ENCODE measurements around the gene BAZ2B.

Gene BAZ2B

GRCh38 chr2:159281002-159281401 lies 335.3 kb downstream of the BAZ2B start:
- TF ChIP-seq CTCF (conservative IDR thresholded peaks at IDR 0.05; ENCODE audit: low read length), result no peak
- DNase-seq (ENCODE audit: low read depth), result no peak

GRCh38 chr2:159279700-159280099 lies 336.6 kb downstream of the BAZ2B start:
- H3K4me3 ChIP-seq (ENCODE audit: low read length), result no peak overlapping the region
- TF ChIP-seq CTCF (conservative IDR thresholded peaks at IDR 0.05; ENCODE audit: low read length), result no peak
- DNase-seq (ENCODE audit: low read depth), result no peak

More at GRCh38 chr2:159281002-159281401, 335.3 kb downstream of the BAZ2B start:
- no peak overlapping the region for H3K4me3 ChIP-seq (ENCODE audit: low read length)

- no peak for TF ChIP-seq CTCF (conservative IDR thresholded peaks at IDR 0.05; ENCODE audit: low read length)
- H3K4me3 ChIP-seq (ENCODE audit: low read length), result no peak overlapping the region
- no peak for DNase-seq (ENCODE audit: low read depth)
Measured at GRCh38 chr2:159275111-159275510, 341.2 kb downstream of the BAZ2B start.

- DNase-seq (ENCODE audit: low read depth), result no peak
- no peak overlapping the region for H3K4me3 ChIP-seq (ENCODE audit: low read length)
- TF ChIP-seq CTCF (conservative IDR thresholded peaks at IDR 0.05; ENCODE audit: low read length), result no peak
Measured at GRCh38 chr2:159272156-159272555, 344.2 kb downstream of the BAZ2B start.

GRCh38 chr2:159270744-159271379 lies 345.5 kb downstream of the BAZ2B start:
- no peak for DNase-seq (ENCODE audit: low read depth)
- no peak for TF ChIP-seq CTCF (conservative IDR thresholded peaks at IDR 0.05; ENCODE audit: low read length)
- no peak overlapping the region for H3K4me3 ChIP-seq (ENCODE audit: low read length)
